Measurements from ENCODE around the gene PARD6A.
"Not testable (repeated sequence)": the region's sequence is repeated elsewhere in the genome, so short reads cannot be mapped to it uniquely, and the experiment has no call there.

Gene PARD6A

GRCh38 chr16:67683767-67684166, 23.0 kb downstream of the PARD6A start:
- Histone ChIP-seq H3K27ac (no peak overlapping the region), H3K9me3 (ENCODE audit: low read depth, low read length) (no peaks in the 10 kb centered on the region), H3K36me3 (ENCODE audit: insufficient read depth, low read length) (no peaks in the 10 kb centered on the region; the same call in 1 of the 2 replicates), H3K4me3 (no peak overlapping the region), H3K9ac (ENCODE audit: insufficient read length) (no peak overlapping the region)
- TF ChIP-seq EZH2 (IDR thresholded peaks at IDR 0.05) (no peak), POLR2AphosphoS5 (IDR thresholded peaks at IDR 0.05; ENCODE audit: borderline replicate concordance, low read depth, low read length) (no peak), FOXP2 (optimal IDR thresholded peaks at IDR 0.05; ENCODE audit: control extremely low read depth, extremely low read length, insufficient read depth) (no peak)
- no peak for DNase-seq (ENCODE audit: low read depth, low spot score)

- Histone ChIP-seq H3K27ac (no peak overlapping the region), H3K9ac (ENCODE audit: insufficient read length) (no peak overlapping the region), H3K9me3 (ENCODE audit: low read depth, low read length) (no peaks in the 10 kb centered on the region), H3K36me3 (ENCODE audit: insufficient read depth, low read length) (no peaks in the 10 kb centered on the region; the same call in 1 of the 2 replicates), H3K4me3 (no peak overlapping the region)
- no peak for DNase-seq (ENCODE audit: low read depth, low spot score)
- TF ChIP-seq FOXP2 (optimal IDR thresholded peaks at IDR 0.05; ENCODE audit: control extremely low read depth, extremely low read length, insufficient read depth) (no peak), POLR2AphosphoS5 (IDR thresholded peaks at IDR 0.05; ENCODE audit: borderline replicate concordance, low read depth, low read length) (no peak), EZH2 (IDR thresholded peaks at IDR 0.05) (no peak)
Measured at GRCh38 chr16:67685388-67686112, 24.8 kb downstream of the PARD6A start.

- not testable (repeated sequence) for H3K27ac ChIP-seq; H3K9ac ChIP-seq (ENCODE audit: insufficient read length); H3K9me3 ChIP-seq (ENCODE audit: low read depth, low read length); H3K36me3 ChIP-seq (ENCODE audit: insufficient read depth, low read length); DNase-seq (ENCODE audit: low read depth, low spot score); H3K4me3 ChIP-seq
Measured at GRCh38 chr16:67693517-67694285, 32.9 kb downstream of the PARD6A start.

GRCh38 chr16:67694611-67695010, 33.9 kb downstream of the PARD6A start:
- TF ChIP-seq POLR2AphosphoS5 (IDR thresholded peaks at IDR 0.05; ENCODE audit: borderline replicate concordance, low read depth, low read length) (no peak), EZH2 (IDR thresholded peaks at IDR 0.05) (no peak), FOXP2 (optimal IDR thresholded peaks at IDR 0.05; ENCODE audit: control extremely low read depth, extremely low read length, insufficient read depth) (no peak)
- DNase-seq (ENCODE audit: low read depth, low spot score) = no peak
- H3K9me3 ChIP-seq (ENCODE audit: low read depth, low read length) = no peaks in the 10 kb centered on the region
- H3K4me3 ChIP-seq = no peak overlapping the region
- no peak overlapping the region for H3K27ac ChIP-seq
- no peaks in the 10 kb centered on the region for H3K36me3 ChIP-seq (ENCODE audit: insufficient read depth, low read length)
- H3K9ac ChIP-seq (ENCODE audit: insufficient read length) = no peak overlapping the region

GRCh38 chr16:67697422-67698185, 36.8 kb downstream of the PARD6A start:
- TF ChIP-seq EZH2 (IDR thresholded peaks at IDR 0.05) = no peak
- Histone ChIP-seq H3K9ac (ENCODE audit: insufficient read length) (no peak overlapping the region), H3K4me3 (no peak overlapping the region), H3K9me3 (ENCODE audit: low read depth, low read length) (no peaks in the 10 kb centered on the region), H3K27ac (no peak overlapping the region), H3K36me3 (ENCODE audit: insufficient read depth, low read length) (no peaks in the 10 kb centered on the region)
- no peak for DNase-seq (ENCODE audit: low read depth, low spot score)

- no peak overlapping the region for H3K9ac ChIP-seq (ENCODE audit: insufficient read length)
- H3K27ac ChIP-seq = no peak overlapping the region
- no peaks in the 10 kb centered on the region for H3K9me3 ChIP-seq (ENCODE audit: low read depth, low read length)
- TF ChIP-seq FOXP2 (optimal IDR thresholded peaks at IDR 0.05; ENCODE audit: control extremely low read depth, extremely low read length, insufficient read depth) = no peak
- TF ChIP-seq EZH2 (IDR thresholded peaks at IDR 0.05) = no peak
- TF ChIP-seq POLR2AphosphoS5 (IDR thresholded peaks at IDR 0.05; ENCODE audit: borderline replicate concordance, low read depth, low read length) = no peak
- DNase-seq (ENCODE audit: low read depth, low spot score) = no peak
- H3K36me3 ChIP-seq (ENCODE audit: insufficient read depth, low read length) = no peaks in the 10 kb centered on the region
- H3K4me3 ChIP-seq = no peak overlapping the region
Measured at GRCh38 chr16:67699265-67699664, 38.5 kb downstream of the PARD6A start.

- Histone ChIP-seq H3K9ac (ENCODE audit: insufficient read length) (no peak overlapping the region), H3K36me3 (ENCODE audit: insufficient read depth, low read length) (no peaks in the 10 kb centered on the region), H3K9me3 (ENCODE audit: low read depth, low read length) (no peaks in the 10 kb centered on the region), H3K27ac (no peak overlapping the region), H3K4me3 (no peak overlapping the region)
- DNase-seq (ENCODE audit: low read depth, low spot score) = no peak
- no peak for TF ChIP-seq POLR2AphosphoS5 (IDR thresholded peaks at IDR 0.05; ENCODE audit: borderline replicate concordance, low read depth, low read length)
- TF ChIP-seq FOXP2 (optimal IDR thresholded peaks at IDR 0.05; ENCODE audit: control extremely low read depth, extremely low read length, insufficient read depth) = no peak
- no peak for TF ChIP-seq EZH2 (IDR thresholded peaks at IDR 0.05)
Measured at GRCh38 chr16:67701420-67701819, 40.7 kb downstream of the PARD6A start.

GRCh38 chr16:67702130-67702529, 41.4 kb downstream of the PARD6A start:
- TF ChIP-seq POLR2AphosphoS5 (IDR thresholded peaks at IDR 0.05; ENCODE audit: borderline replicate concordance, low read depth, low read length) (no peak), FOXP2 (optimal IDR thresholded peaks at IDR 0.05; ENCODE audit: control extremely low read depth, extremely low read length, insufficient read depth) (no peak), EZH2 (IDR thresholded peaks at IDR 0.05) (no peak)
- H3K9ac ChIP-seq (ENCODE audit: insufficient read length) = no peak overlapping the region
- no peak for DNase-seq (ENCODE audit: low read depth, low spot score)
- no peaks in the 10 kb centered on the region for H3K36me3 ChIP-seq (ENCODE audit: insufficient read depth, low read length)
- no peak overlapping the region for H3K4me3 ChIP-seq
- no peak overlapping the region for H3K27ac ChIP-seq
- H3K9me3 ChIP-seq (ENCODE audit: low read depth, low read length) = no peaks in the 10 kb centered on the region

Measured in SK-N-MC (cell line).